NCI-H146 treated with DMSO at 0.1 percent for 48 hours (cell line): ENCODE results near the gene CST2.
"Not testable (repeated sequence)": the region's sequence is repeated elsewhere in the genome, so short reads cannot be mapped to it uniquely, and the experiment has no call there.

Experiments used
- DNase-seq: peaks from one replicate; lab custom pipeline; 2025; ENCODE audit not compliant: unreplicated experiment; lab: John Stamatoyannopoulos, UW

Gene CST2

DNA sequence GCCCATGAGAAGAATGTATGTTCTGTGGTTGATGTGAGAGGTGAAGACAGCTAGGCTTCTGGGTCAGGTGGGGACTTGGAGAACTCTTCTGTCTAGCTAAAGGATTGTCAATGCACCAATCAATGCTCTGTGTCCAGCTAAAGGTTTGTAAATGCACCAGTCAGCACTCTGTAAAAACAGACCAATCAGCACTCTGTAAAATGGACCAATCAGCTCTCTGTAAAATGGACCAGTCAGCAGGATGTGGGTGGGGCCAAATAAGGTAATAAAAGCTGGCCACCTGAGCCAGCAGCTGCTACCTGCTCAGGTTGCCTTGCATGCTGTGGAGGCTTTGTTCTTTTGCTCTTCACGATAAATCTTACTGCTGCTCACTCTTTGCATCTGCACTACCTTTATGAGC, 15.0 kb downstream of the CST2 start:
- not testable (repeated sequence) for DNase-seq

DNA sequence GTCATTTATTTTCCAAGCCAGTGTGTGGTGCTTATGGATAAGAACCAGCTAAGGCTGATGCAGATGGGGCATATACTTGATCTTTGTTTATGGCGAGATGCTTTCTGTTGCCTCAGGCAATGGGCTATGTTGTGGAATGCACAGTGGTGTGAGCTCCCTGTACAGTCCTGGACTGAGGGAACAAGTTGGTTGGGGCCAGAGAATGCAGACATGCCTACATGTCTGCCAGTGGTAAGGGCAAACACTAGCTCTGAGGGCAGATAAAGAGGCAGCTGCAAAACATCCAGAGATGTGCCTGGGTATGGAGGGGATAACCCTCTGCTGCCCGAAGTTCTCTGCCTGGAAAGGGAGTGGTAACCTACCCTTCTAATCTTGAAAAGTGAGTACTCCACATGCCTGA, 16.2 kb downstream of the CST2 start:
- not testable (repeated sequence) for DNase-seq

DNA sequence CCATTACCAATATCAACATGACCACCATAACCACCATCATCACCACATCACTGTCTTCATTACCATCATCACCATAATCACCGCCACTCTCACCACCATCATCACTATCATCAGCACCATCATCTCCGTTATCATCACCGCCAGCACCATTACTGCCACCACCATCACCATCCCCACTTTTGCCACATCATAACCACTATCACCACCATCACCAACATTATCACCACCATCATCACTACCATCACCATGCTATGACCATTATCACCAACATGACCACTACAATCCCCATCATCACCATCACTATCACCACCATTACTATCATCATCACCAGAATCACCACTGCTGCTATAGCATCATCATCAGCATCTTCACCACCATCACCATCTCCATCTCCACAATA, 25.7 kb downstream of the CST2 start:
- no peak for DNase-seq

GRCh38 chr20:23799216-23799847, 27.2 kb downstream of the CST2 start:
- DNase-seq = not testable (repeated sequence)

GRCh38 chr20:23795526-23795925, 31.0 kb downstream of the CST2 start:
- DNase-seq = no peak

DNA sequence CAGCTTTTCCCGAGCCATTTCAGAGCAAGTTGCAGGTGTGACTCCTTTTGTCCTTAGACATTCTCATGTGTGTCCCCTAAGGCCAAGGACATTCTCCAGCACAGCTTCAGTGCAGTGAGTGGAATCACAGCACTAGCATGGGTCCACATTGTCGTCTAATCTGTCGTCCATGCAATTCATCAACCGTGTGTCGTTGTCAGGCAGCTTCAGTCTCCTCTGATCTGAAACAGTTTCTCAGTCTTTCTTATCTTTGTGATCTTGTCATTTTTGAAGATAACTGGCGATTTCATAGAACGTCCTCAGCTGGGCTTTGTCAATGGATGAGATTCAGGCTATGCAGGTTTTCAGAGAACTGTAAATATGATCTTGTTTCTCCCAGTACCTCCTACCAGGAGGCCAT, 31.7 kb downstream of the CST2 start:
- no peak for DNase-seq

GRCh38 chr20:23794065-23794464, 32.5 kb downstream of the CST2 start:
- DNase-seq = no peak

DNA sequence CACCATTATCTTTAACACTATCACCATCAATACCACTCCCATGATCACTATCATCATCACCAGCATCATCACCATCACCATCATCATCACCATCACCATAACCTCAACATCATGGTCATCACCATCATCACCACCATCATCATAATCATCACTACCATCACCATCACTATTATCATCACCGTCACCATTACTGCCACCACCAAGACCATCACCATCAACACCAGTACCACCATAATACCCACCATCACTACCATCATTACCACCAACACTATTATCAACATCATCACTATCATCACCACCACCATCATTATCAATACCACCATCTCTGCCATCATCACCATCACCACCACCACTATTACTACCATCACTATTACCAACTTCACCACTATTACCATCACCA, 43.1 kb downstream of the CST2 start:
- DNase-seq = no peak

DNA sequence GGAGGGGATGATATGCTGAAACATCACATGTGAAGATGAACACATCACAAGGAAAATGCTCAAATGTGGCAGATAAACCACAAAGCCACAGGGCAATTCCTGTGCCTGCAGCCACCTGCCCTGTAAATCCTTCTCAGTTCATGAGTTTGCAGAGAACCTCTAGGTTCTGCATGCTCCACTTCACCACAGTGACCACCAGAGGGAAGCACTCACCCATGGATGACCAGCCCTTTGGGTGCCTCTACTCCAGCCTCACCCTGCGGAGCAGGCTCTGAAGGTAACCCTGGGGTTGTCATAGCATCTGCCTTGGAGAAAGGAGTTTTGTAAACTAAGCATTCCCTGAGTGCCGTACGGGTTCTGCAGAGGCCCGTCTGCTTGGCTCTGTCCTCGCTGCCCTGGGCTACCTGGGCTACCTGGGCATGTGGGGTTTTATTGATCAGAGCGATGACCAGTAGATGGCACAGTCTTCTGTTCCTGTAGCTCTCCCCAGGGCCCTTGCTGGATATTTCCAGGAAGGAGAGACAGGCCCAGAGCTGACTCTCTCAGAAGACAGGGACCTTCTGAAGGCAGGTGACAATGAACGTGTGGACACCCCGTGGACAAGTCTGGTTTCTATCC, 44.1 kb downstream of the CST2 start:
- no peak for DNase-seq

GRCh38 chr20:23778676-23779075, 47.9 kb downstream of the CST2 start:
- DNase-seq = not testable (repeated sequence)

GRCh38 chr20:23777380-23777779, 49.1 kb downstream of the CST2 start:
- not testable (repeated sequence) for DNase-seq

- DNase-seq = no peak
Observed at GRCh38 chr20:23776067-23776771, 50.3 kb downstream of the CST2 start.

DNA sequence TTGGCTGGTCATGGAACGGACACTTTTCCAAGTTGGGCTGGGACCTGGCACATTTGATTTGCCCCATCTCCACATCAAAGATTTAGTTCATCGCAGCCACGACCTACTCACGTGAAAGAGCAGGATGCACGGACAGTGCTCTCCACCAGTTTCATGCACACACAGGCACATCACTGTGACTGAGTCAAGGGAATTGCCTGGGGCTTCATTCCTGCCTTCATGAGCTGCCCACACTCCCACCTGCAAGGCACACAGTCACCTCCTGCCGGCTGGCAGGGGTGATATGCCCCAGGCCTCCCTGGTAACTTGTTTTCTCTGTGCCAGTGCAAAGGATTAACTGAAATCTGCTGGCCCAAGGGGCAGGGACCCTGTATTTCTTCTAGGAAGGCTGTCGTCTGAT, 52.4 kb downstream of the CST2 start:
- DNase-seq = no peak
